ENCODE results near the gene TSEN2.

- TF ChIP-seq CTCF (IDR thresholded peaks at IDR 0.05): no peak
- no peak for TF ChIP-seq POLR2A (IDR thresholded peaks at IDR 0.05)
- no peak for TF ChIP-seq EP300 (IDR thresholded peaks at IDR 0.05)
- no peak for TF ChIP-seq POLR2AphosphoS5 (IDR thresholded peaks at IDR 0.05)
Observed at GRCh38 chr3:12451481-12451880, 32.8 kb upstream of the TSEN2 start.
